Body of pancreas (tissue), 4 donors: ENCODE results near the gene SEMA4C. TPM values are rescaled to one million over a fixed set of nuclear protein-coding genes. Genes with fewer than 3 reads are reported as not detected.
A peak's percentile ranks its signal among the peaks of the same experiment; 100 is the strongest.

Experiments used
- ATAC-seq: fragments of 150-250 bp; one replicate; pipeline ENCODE4 v1.9.1; 2016
- DNase-seq, 4 donors: peaks; one replicate each; pipeline ENCODE4 v3.0.0-alpha.2; 2019
- H3K27ac ChIP-seq, 4 donors: fragments of 200-600 bp; sonication (generic); 1 replicate in 3 of 4; 2 replicates in 1 of 4; pipeline versions ENCODE4 v1.5.1 to v1.6.1; 2016 to 2019; ENCODE audit warnings: mild to moderate bottlenecking in 1 of 4, mixed read lengths in 1 of 4, moderate library complexity in 1 of 4
- H3K27me3 ChIP-seq, 2 donors: fragments of 200-600 bp; sonication (generic); one replicate each; pipeline ENCODE4 v1.6.0; 2016; ENCODE audit warnings: mild to moderate bottlenecking in 1 of 2
- H3K36me3 ChIP-seq, 2 donors: fragments of 200-600 bp; sonication (generic); replicated peaks in 1 of 2; 2 replicates each; pipeline ENCODE4 v1.5.1; 2016; ENCODE audit warnings: low read depth in 2 of 2; ENCODE audit not compliant: insufficient read depth in 1 of 2
- H3K4me1 ChIP-seq: fragments of 200-600 bp; sonication (generic); one replicate; pipeline ENCODE4 v1.6.0; 2016
- H3K4me3 ChIP-seq, 2 donors: fragments of 200-600 bp; sonication (generic); 1 replicate in 1 of 2; 2 replicates in 1 of 2; pipeline ENCODE4 v1.5.1; 2016 to 2019
- H3K9me3 ChIP-seq, 3 donors: fragments of 200-600 bp; sonication (generic); 1 replicate in 2 of 3; 2 replicates in 1 of 3; pipeline ENCODE4 v1.5.1; 2016
- POLR2A ChIP-seq, 3 donors: fragments of 450-650 bp; IDR thresholded peaks; one replicate each; pipeline ENCODE4 v1.6.1; 2016; ENCODE audit warnings: antibody characterized with exemption in 3 of 3, mild to moderate bottlenecking in 2 of 3
- WGBS, 2 donors: methylation state at CpG; one replicate each; pipeline ENCODE4 v1.1.5; 2017; 5-methylcytosine and 5-hydroxymethylcytosine counted together
- intact Hi-C: fragments of 100-400 bp; cut with DNase I; formaldehyde crosslinking; loops from one replicate; pipeline ENCODE4 v1.15.1; 2023
- total RNA-seq, 2 donors: library from RNA; depleted of rRNA; stranded (reverse); fragments of >200 nt; gene quantifications; one replicate each; pipeline ENCODE4 v1.1.0, GENCODE V29; 2016
- TF ChIP-seq, protein P1 (sequence below), 7 experiments: fragments of 450-650 bp in 4 of 7; fragments of 200-600 bp in 3 of 7; sonication (generic) in 3 of 7; IDR thresholded peaks; one replicate each; pipeline ENCODE4 v1.5.1; 2016 to 2019; ENCODE audit warnings: antibody characterized with exemption in 7 of 7

SEMA4C gene
- total RNA-seq, 2 donors from 2014 or later: 11.2 to 13.7 TPM

DNA sequence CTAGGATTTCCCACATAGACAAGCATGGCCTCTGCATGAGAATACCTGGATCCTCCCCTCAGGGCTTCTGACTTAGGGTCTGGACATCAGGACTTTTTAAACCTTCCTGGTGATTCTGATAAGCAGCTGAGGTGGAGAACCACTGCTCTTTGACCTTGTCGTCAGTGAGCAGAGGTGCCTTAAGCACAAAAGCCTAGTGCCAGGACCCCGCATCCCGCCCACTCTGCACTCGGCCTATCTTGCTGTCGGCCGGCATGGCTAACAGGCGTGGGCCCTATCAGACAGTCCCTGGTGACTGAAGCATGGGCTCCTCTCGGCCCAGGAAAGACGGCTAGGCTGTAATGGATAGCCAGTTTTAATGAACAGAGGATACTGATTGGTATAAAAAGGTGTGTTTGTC is 32.3 kb downstream of the SEMA4C start:
- no peak for ATAC-seq
- H3K9me3 ChIP-seq: no peaks in the 10 kb centered on the region
- no peaks in the 10 kb centered on the region for H3K36me3 ChIP-seq
- intact Hi-C loops: no loop called here
- no peak for TF ChIP-seq POLR2A (IDR thresholded peaks at IDR 0.05)
- TF ChIP-seq, protein P1, sequence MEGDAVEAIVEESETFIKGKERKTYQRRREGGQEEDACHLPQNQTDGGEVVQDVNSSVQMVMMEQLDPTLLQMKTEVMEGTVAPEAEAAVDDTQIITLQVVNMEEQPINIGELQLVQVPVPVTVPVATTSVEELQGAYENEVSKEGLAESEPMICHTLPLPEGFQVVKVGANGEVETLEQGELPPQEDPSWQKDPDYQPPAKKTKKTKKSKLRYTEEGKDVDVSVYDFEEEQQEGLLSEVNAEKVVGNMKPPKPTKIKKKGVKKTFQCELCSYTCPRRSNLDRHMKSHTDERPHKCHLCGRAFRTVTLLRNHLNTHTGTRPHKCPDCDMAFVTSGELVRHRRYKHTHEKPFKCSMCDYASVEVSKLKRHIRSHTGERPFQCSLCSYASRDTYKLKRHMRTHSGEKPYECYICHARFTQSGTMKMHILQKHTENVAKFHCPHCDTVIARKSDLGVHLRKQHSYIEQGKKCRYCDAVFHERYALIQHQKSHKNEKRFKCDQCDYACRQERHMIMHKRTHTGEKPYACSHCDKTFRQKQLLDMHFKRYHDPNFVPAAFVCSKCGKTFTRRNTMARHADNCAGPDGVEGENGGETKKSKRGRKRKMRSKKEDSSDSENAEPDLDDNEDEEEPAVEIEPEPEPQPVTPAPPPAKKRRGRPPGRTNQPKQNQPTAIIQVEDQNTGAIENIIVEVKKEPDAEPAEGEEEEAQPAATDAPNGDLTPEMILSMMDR (IDR thresholded peaks at IDR 0.05): no peak
- 86 to 88% methylated on average over 9 of the region's 9 CpGs for WGBS, 2 donors
- no peak overlapping the region for H3K4me3 ChIP-seq
- no peak for DNase-seq
- no peak overlapping the region for H3K27ac ChIP-seq
- H3K27me3 ChIP-seq: no peaks in the 10 kb centered on the region
- H3K4me1 ChIP-seq: peaks cover 14% of the 10 kb centered on the region

DNA sequence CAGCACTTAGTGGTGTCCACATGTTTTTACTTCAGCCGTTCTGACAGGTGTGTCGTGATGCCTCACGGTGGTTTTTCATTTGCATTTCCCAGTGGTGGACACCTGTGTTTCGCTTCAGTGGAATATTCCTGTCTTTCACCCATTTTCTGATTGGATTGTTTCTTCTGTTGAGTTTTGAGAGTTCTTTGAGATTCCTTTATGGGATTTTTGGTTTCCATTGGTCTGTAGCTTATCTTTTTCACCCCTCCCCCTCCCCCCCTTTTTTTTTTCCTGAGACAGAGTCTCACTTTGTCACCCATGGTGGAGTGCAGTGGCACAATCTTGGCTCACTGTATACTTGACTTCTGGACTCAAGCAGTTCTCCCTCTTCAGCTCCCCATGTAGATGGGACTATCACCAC is 34.0 kb downstream of the SEMA4C start:
- no peaks in the 10 kb centered on the region for H3K27me3 ChIP-seq
- no peaks in the 10 kb centered on the region for H3K36me3 ChIP-seq
- no peak for ATAC-seq
- WGBS, 2 donors: 93 to 97% methylated on average over 4 of the region's 4 CpGs
- no peak overlapping the region for H3K27ac ChIP-seq
- no peak overlapping the region for H3K4me3 ChIP-seq
- H3K4me1 ChIP-seq: peaks cover 32% of the 10 kb centered on the region
- H3K9me3 ChIP-seq: no peaks in the 10 kb centered on the region
- TF ChIP-seq, protein P1 (IDR thresholded peaks at IDR 0.05): no peak
- TF ChIP-seq POLR2A (IDR thresholded peaks at IDR 0.05): no peak
- DNase-seq: no peak
- intact Hi-C loops: no loop called here

DNA sequence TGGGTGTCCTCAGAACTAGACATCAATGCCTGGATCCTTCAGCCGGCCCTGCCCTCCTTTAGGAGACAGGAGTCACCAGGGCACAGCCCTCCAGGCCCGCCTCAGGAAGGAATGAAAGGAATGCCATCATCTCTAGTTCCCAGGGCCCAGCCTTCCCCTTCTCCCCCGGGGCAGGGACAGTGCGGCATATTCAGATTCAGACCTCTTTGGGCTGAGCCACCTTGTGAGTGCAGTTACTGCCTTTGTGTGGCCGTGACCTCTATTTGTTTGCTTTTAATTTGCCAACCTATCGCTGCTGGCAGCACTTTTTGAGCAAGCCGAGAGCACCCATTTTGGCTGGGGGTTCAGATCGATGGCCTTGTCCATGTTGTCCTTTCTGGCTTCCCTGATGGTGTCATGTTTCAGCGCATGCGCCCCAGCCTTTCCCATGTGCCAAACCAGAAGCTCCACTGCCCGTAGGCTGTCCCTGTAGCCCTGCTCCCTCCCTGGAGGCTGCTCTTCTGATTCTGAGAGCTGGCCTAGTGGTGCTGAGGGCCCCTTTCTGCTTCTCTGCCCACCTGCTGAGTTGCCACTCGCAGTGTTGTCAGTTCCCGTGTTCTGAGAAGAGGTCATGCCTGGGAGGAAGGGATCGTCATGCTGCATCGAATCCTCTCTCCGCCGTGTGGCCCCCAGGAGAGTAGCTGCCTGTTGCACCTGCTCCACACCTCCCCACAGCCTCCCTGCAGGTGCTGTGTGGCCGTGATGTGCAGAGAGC is 36.9 kb downstream of the SEMA4C start:
- ATAC-seq (peak; percentile 95), DNase-seq (peak; percentile 95 to 98 (median 98))
- intact Hi-C loops: no loop called here
- TF ChIP-seq POLR2A (IDR thresholded peaks at IDR 0.05): no peak
- TF ChIP-seq, protein P1 (IDR thresholded peaks at IDR 0.05): peak in 1 of 7 experiments; percentile 15
- no peaks in the 10 kb centered on the region for H3K27me3 ChIP-seq
- peaks cover 33% of the 10 kb centered on the region for H3K4me1 ChIP-seq
- no peak overlapping the region for H3K4me3 ChIP-seq
- H3K27ac ChIP-seq: peak overlapping the region; percentile 62 to 87 (median 74)
- H3K36me3 ChIP-seq: peaks cover 7 to 12% of the 10 kb centered on the region in 2 donors
- 7 to 20% methylated on average over 16 to 18 of the region's 18 CpGs for WGBS, 2 donors
- no peaks in the 10 kb centered on the region for H3K9me3 ChIP-seq

DNA sequence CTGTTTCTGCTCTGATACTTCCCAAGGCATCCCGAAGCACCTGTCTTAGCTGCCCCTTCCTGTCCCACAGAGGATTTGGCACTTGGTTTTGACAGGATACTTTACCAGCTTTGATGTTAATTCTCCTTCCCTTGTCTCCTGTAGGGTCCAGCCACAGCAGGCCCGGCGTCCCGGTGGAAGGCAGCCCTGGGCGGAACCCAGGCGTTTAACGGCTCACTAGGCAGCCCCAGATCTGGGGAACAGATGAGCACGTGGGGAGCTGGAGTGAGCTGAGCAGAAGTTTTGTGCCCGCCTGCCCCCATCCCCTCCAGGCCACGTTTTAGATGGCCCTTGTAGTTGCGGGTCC is 37.5 kb downstream of the SEMA4C start:
- H3K4me3 ChIP-seq: no peak overlapping the region
- H3K36me3 ChIP-seq: peaks cover 13 to 17% of the 10 kb centered on the region in 2 donors

DNA sequence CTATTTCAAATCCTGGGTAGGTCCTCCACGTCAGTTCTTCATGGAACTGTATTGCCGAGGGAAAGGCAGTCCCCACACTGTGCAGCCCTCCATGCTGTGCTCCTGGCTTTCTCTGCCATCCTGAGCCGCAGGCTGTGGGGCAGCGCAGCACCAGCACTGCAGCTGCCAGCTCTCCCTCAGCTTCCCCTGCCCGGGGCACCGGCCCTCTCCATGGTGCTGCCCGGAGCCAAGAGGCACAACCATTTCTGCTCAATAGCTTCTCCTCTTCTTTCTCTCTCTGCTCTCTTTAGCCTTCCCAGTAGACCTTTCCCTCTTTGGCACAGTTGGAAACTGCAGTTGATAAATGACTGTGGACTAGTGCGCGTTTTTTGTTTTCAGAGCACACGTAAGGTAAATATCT is 38.2 kb downstream of the SEMA4C start:
- no peak overlapping the region for H3K4me3 ChIP-seq
- peaks cover 13 to 21% of the 10 kb centered on the region in 2 donors for H3K36me3 ChIP-seq
- TF ChIP-seq, protein P1 (IDR thresholded peaks at IDR 0.05): no peak
- TF ChIP-seq POLR2A (IDR thresholded peaks at IDR 0.05): no peak
- H3K27me3 ChIP-seq: no peaks in the 10 kb centered on the region
- ATAC-seq: peak; percentile 52
- intact Hi-C loops: no loop called here
- peak overlapping the region; percentile 62 to 87 (median 74) for H3K27ac ChIP-seq
- DNase-seq: peak; percentile 63 to 73 (median 69)
- 12 to 22% methylated on average over 9 to 10 of the region's 10 CpGs for WGBS, 2 donors
- peaks cover 33% of the 10 kb centered on the region for H3K4me1 ChIP-seq
- H3K9me3 ChIP-seq: no peaks in the 10 kb centered on the region

More for the DNA sequence above, 37.5 kb downstream of the SEMA4C start:
- WGBS, 2 donors: 45 to 50% methylated on average over 9 to 11 of the region's 11 CpGs
- ATAC-seq (no peak), DNase-seq (no peak)
- Histone ChIP-seq H3K27ac (peak overlapping the region; percentile 62 to 87 (median 74)), H3K4me1 (peaks cover 33% of the 10 kb centered on the region), H3K27me3 (no peaks in the 10 kb centered on the region), H3K9me3 (no peaks in the 10 kb centered on the region)
- TF ChIP-seq POLR2A (IDR thresholded peaks at IDR 0.05): no peak
- intact Hi-C loops: no loop called here
